HG03280 (cell line): ENCODE measurements around the gene COL5A2.

Experiments used
- ATAC-seq: cut with Tn5 transposase; IDR thresholded peaks from one replicate; pipeline ENCODE4 v1.9.1; 2021; ENCODE audit warnings: mild to moderate bottlenecking, moderate library complexity; ENCODE audit not compliant: unreplicated experiment

Gene COL5A2

DNA sequence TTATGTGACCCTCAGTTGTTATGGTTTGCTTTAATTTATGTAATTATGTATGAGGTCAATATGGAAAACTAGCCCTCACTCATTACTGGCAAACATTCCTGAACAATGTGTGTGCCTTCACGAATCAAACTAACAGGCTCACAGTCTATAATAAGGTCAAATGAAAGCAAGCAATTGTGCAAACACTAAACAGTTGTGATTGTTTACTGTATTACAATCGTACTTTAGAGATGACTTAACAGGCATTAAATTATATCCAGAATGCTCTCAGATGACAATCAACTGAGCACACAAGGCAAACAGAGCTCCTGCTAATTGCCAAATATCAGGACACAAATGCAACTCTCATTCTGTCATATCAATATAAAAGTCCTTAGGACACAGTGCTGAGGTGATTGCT lies 29.5 kb downstream of the COL5A2 start:
- ATAC-seq = no peak

DNA sequence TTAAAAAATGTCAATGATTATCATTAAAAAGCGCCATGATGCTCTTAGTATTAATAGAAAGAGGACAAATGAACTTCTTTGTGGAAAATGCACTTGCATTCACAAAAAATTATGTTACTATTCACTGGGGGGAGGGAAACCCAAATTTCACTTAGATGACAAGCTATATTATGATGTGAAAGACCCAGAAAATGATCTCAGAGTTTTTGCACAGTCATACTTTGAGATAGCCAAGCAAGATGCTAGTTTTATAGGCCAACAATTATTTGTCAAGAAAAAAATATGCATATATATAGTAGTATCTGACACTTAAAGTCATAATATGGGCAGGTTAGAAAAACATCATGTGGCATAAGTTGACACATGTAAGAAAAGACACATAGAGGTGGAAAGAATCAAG lies 31.6 kb downstream of the COL5A2 start:
- ATAC-seq = no peak

- ATAC-seq = no peak
Measured at GRCh38 chr2:189147361-189147760, 32.2 kb downstream of the COL5A2 start.

GRCh38 chr2:189146553-189146952 lies 33.0 kb downstream of the COL5A2 start:
- ATAC-seq = no peak

- ATAC-seq = no peak
Measured at GRCh38 chr2:189144700-189145211, 34.8 kb downstream of the COL5A2 start.

DNA sequence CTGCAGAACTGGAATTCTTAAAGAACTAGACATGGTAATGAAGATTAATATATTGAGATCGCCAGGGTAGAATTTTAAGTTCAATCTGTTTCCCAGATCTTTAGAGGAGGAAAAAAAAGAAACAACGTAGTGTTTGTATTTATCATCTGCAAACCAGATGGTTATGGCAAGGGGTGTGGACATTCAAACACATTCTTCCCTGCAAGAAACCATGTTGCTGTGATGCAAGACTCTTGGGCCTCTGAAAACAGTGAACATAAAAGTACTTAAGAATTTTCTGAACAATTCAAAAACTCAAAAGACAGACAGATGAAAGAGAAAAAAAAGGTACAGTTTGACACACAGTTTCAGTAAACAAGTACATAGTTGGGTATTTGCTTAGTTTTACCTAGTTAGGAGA lies 35.6 kb downstream of the COL5A2 start:
- ATAC-seq = no peak

GRCh38 chr2:189142893-189143759 lies 36.4 kb downstream of the COL5A2 start:
- peak; percentile 96 for ATAC-seq

- no peak for ATAC-seq
Measured at GRCh38 chr2:189138800-189139199, 40.8 kb downstream of the COL5A2 start.

DNA sequence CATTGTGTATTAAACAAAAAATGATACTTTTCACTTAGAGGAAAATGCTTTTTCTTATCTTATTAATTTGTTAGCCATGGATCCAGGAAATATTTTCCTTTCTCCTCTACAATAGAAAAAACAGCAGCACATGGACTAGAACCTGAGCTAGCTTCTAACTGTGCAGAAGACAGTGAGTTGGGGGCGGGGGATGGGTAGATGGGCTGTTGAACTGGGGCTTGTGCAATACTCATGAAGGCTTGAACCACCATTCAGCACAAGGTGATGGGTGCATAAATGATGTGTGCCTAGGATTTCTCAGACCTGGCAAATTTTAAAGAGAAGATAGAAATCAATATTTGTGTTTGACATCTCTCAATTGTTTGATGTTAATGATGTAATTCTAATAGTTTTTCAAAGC lies 42.0 kb downstream of the COL5A2 start:
- ATAC-seq = no peak

DNA sequence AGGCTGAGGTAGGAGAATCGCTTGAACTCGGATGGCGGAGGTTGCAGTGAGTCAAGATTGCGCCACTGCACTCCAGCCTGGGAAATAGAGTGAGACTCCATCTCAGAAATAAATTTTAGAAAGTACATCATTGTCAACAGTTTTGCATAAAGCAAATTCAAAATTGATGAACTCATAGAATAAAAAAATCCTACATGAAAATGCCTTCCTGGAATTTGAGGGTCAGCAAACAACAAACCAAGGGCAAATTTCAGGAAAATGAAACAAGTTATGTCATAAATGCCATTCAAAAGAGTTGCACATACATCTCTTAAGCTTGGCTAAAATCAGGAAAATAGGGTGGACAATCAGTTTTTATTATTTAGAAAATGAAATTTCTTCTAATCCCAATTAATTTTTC lies 45.1 kb downstream of the COL5A2 start:
- no peak for ATAC-seq

DNA sequence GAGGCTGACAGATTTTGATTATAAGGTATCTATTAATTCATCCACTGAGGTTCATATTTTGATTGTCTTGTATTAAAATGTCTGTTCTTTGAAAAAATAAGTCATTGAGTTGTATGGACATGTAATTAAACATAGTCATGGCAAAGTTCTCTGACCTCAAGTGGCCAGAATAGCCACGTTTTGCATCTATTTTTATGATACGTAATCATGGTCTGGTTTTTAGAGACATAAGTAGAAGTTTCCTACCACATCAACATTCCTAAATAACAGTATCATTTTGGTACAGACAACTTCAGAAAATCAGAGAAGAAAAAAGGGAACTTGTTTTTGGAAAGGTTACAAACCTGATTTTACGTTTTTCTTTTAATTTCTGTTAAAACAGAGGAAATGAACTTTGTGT lies 47.6 kb downstream of the COL5A2 start:
- no peak for ATAC-seq

DNA sequence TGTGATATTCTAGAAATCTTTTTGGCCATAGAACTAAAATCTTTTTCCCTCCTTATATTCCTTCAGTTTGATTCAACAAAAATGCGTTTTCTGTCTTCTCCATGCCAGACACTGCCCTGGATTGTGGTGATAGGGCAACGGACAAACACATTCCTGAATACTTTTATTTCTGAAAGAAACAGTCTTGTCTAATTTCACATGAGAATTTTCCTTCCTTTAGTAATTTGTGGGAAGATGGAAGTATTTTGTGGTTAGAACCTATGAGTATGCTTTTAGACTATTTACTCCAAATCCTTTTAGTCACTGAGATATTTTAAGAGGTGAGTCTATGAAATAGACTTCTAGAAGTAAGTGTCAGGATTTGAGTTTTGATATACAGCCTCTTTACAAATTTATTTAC lies 49.6 kb downstream of the COL5A2 start:
- no peak for ATAC-seq

- ATAC-seq = no peak
Measured at GRCh38 chr2:189128970-189129369, 50.6 kb downstream of the COL5A2 start.

DNA sequence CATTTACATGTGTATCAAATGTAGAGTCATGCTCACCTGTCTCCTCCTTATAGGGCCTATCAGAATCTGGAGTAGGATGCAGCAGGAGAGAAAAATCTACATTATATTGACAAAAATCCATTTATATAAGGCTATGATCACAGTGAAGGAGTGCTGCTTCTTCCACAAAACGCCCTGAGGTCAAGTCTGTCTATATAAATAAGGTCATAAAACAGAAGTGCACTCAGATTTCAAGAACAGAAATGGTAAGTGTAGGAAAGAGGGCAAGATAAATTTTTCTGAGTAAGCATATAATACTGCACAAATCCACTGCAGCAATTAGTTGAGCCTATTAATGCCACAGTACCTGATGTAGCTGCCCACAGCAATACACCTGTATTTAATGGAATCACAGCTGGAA lies 51.8 kb downstream of the COL5A2 start:
- no peak for ATAC-seq

DNA sequence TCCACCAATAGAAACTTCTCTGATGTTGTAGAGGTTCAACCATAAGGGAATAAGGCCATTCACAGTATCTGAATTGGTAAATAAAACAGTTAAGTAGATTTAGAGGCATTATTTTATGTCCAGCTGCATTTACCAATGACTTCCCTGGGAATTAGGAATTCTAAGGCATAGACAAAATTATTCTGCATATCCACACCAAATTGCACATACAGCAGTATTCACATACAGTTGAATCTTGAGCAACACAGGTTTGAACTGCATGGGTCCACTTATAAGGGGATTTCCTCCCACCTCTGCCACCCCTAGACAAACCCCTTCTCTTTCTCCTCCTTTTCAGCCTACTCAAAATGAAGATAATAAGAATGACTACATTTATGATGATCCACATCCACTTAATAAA lies 54.4 kb downstream of the COL5A2 start:
- ATAC-seq = no peak

DNA sequence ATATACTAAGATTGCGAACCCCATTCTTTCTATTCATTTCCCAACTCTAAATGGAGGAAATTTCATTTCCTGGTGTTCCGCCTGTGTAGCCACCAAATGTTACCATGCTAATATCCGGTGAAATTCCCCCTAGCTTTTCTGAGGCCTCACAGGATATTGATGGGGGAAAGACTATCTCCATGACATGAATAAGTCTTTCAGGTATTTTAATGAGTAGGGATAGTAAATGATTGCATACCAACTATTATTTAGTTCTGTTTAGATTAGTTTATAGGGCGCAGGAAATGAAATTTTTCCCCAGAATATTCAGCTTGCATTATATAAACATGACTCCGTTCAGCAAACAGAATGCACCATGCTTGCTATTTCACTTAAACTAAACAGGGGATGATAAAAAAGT lies 55.4 kb downstream of the COL5A2 start:
- no peak for ATAC-seq

- no peak for ATAC-seq
Measured at GRCh38 chr2:189118386-189118785, 61.2 kb downstream of the COL5A2 start.

- ATAC-seq = no peak
Measured at GRCh38 chr2:189116979-189117378, 62.6 kb downstream of the COL5A2 start.

- ATAC-seq = no peak
Measured at GRCh38 chr2:189116087-189116486, 63.5 kb downstream of the COL5A2 start.

GRCh38 chr2:189115126-189115525 lies 64.4 kb downstream of the COL5A2 start:
- ATAC-seq = no peak

- ATAC-seq = no peak
Measured at GRCh38 chr2:189113963-189114362, 65.6 kb downstream of the COL5A2 start.

GRCh38 chr2:189111063-189111715 lies 68.4 kb downstream of the COL5A2 start:
- no peak for ATAC-seq
